Measurements from ENCODE around the gene MMAA.

GRCh38 chr4:145703850-145704497 lies 84.8 kb downstream of the MMAA start:
- TF ChIP-seq RCOR1 (IDR thresholded peaks at IDR 0.05; ENCODE audit: low read depth, low read length) (no peak), POLR2A (IDR thresholded peaks at IDR 0.05; ENCODE audit: low read length) (no peak), CEBPB (IDR thresholded peaks at IDR 0.05) (no peak), ZNF302 (CRISPR knock-in tag; IDR thresholded peaks at IDR 0.05) (no peak), RAD21 (conservative IDR thresholded peaks at IDR 0.05 in 1 of 2, IDR thresholded peaks at IDR 0.05 in 1 of 2) (no peak)

All from A549 (cell line).